Measurements from ENCODE around the gene ATP8B1. TPM values are rescaled to one million over a fixed set of nuclear protein-coding genes. Genes with fewer than 3 reads are reported as not detected.

Gene ATP8B1
- total RNA-seq, 1 experiment from 2014 or later, result 1.1 TPM

GRCh38 chr18:57716549-57716948, 86.6 kb downstream of the ATP8B1 start:
- no peaks in the 10 kb centered on the region for H3K79me1 ChIP-seq (ENCODE audit: insufficient read depth, low read depth, low read length, poor library complexity, severe bottlenecking)
- H3K14ac ChIP-seq (ENCODE audit: insufficient read depth, low read length), result no peak overlapping the region
- H3K23me2 ChIP-seq (ENCODE audit: insufficient read length, low read depth, low read length, poor library complexity, severe bottlenecking), result no peaks in the 10 kb centered on the region
- H3K27ac Mint-ChIP-seq, result no peak overlapping the region
- H3K9me3 ChIP-seq (ENCODE audit: control insufficient read depth, low read depth, low read length), result no peaks in the 10 kb centered on the region
- H2BK120ac ChIP-seq (ENCODE audit: low read depth, low read length, poor library complexity, severe bottlenecking), result no peak overlapping the region
- no peak overlapping the region for H2BK12ac ChIP-seq (ENCODE audit: insufficient read length, low read depth, low read length)
- H3K9me3 Mint-ChIP-seq, result peaks cover 15 to 17% of the 10 kb centered on the region in 2 experiments
- no peak overlapping the region for H2BK5ac ChIP-seq (ENCODE audit: insufficient read length, low read length)
- H3K27ac ChIP-seq (ENCODE audit: insufficient read length, low read depth, low read length), result no peak overlapping the region
- H4K91ac ChIP-seq (ENCODE audit: insufficient read length, low read depth, low read length), result no peak overlapping the region
- no peaks in the 10 kb centered on the region for H3K79me2 ChIP-seq (ENCODE audit: insufficient read depth, low read length)
- WGBS (ENCODE audit: extremely low coverage, insufficient read length, low lambda C conversion rate), result no CpG with 5 or more reads among the region's 3 CpGs
- H2BK15ac ChIP-seq (ENCODE audit: low read depth, low read length), result no peak overlapping the region
- H4K5ac ChIP-seq (ENCODE audit: insufficient read length, low read depth, low read length), result no peak overlapping the region
- TF ChIP-seq, protein P1, sequence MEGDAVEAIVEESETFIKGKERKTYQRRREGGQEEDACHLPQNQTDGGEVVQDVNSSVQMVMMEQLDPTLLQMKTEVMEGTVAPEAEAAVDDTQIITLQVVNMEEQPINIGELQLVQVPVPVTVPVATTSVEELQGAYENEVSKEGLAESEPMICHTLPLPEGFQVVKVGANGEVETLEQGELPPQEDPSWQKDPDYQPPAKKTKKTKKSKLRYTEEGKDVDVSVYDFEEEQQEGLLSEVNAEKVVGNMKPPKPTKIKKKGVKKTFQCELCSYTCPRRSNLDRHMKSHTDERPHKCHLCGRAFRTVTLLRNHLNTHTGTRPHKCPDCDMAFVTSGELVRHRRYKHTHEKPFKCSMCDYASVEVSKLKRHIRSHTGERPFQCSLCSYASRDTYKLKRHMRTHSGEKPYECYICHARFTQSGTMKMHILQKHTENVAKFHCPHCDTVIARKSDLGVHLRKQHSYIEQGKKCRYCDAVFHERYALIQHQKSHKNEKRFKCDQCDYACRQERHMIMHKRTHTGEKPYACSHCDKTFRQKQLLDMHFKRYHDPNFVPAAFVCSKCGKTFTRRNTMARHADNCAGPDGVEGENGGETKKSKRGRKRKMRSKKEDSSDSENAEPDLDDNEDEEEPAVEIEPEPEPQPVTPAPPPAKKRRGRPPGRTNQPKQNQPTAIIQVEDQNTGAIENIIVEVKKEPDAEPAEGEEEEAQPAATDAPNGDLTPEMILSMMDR (conservative IDR thresholded peaks at IDR 0.05), result no peak
- no peak overlapping the region for H4K8ac ChIP-seq (replicated peaks; ENCODE audit: insufficient read length, low read depth, low read length)
- H3K23ac ChIP-seq (ENCODE audit: insufficient read length, low read depth, low read length), result no peak overlapping the region
- H2AFZ ChIP-seq (ENCODE audit: low read length), result no peak overlapping the region
- H3K36me3 Mint-ChIP-seq (ENCODE audit: insufficient read depth in 1 of 3, low read depth in 3 of 3), result peaks cover 2 to 10% (median 6%) of the 10 kb centered on the region in 3 experiments; a peak in 4 of 7 replicates
- H3K18ac ChIP-seq (ENCODE audit: insufficient read length, low read depth, low read length), result no peak overlapping the region
- no peak overlapping the region for H3K4me3 Mint-ChIP-seq
- H2AK5ac ChIP-seq (ENCODE audit: insufficient read length, low read length), result no peak overlapping the region
- H3K4ac ChIP-seq (ENCODE audit: low read depth, low read length), result no peak overlapping the region
- no peaks in the 10 kb centered on the region for H4K20me1 ChIP-seq (ENCODE audit: control insufficient read depth, insufficient read depth, insufficient read length)
- no peak for DNase-seq
- H3K9ac ChIP-seq (ENCODE audit: extremely low read depth, insufficient read length, low read length), result no peak overlapping the region
- no peaks in the 10 kb centered on the region; the same call in none of the 2 replicates for H3K27me3 Mint-ChIP-seq (ENCODE audit: low read depth)
- H3K4me2 ChIP-seq (ENCODE audit: insufficient read depth, insufficient read length, low read length), result no peak overlapping the region
- H3K4me1 ChIP-seq (ENCODE audit: insufficient read depth, low read length), result no peaks in the 10 kb centered on the region
- H3K56ac ChIP-seq (ENCODE audit: insufficient read length, low read depth, low read length), result no peak overlapping the region
- H3T11ph ChIP-seq (ENCODE audit: low read length), result no peak overlapping the region
- H3K27me3 ChIP-seq (ENCODE audit: insufficient read depth, low read length), result no peaks in the 10 kb centered on the region
- H3K4me1 Mint-ChIP-seq, result peaks cover 0 to 2% of the 10 kb centered on the region in 2 experiments; a peak in 1 of 4 replicates
- H2BK20ac ChIP-seq (ENCODE audit: low read depth, low read length, poor library complexity, severe bottlenecking), result no peak overlapping the region

All from H9 (cell line).